SK-N-SH treated with all-trans-retinoic acid at 6 μM for 48 hours (cell line): ENCODE measurements around the gene STARD3.

Experiments
- ATAC-seq: fragments of 200-7000 bp; cut with Tn5 transposase; 3 replicates; pipeline ENCODE4 v1.9.1; 2020; ENCODE audit warnings: mild to moderate bottlenecking, moderate library complexity
- ARNTL ChIP-seq: fragments of 450-650 bp; formaldehyde crosslinking; IDR thresholded peaks from 2 replicates; pipeline ENCODE4 v1.5.0; 2020; ENCODE audit warnings: low read depth, mild to moderate bottlenecking, moderate library complexity, borderline replicate concordance
- BACH2 ChIP-seq: fragments of 250-450 bp; sonication (Bioruptor Pico); IDR thresholded peaks from 2 replicates; pipeline ENCODE4 v1.9.0; 2021; ENCODE audit warnings: mild to moderate bottlenecking, borderline replicate concordance
- CREB5 ChIP-seq: fragments of 250-450 bp; sonication (Bioruptor Pico); IDR thresholded peaks from 2 replicates; pipeline ENCODE4 v1.5.1; 2020; ENCODE audit warnings: low read depth, mild to moderate bottlenecking, moderate library complexity
- CSDC2 ChIP-seq: fragments of 250-450 bp; sonication (Bioruptor Pico); IDR thresholded peaks from 2 replicates; pipeline ENCODE4 v1.5.0; 2020; ENCODE audit warnings: mild to moderate bottlenecking, moderate library complexity
- CSRNP3 ChIP-seq: fragments of 250-450 bp; sonication (Bioruptor Pico); IDR thresholded peaks from 2 replicates; pipeline ENCODE4 v1.5.1; 2021; ENCODE audit warnings: mild to moderate bottlenecking, moderate library complexity
- ESRRG ChIP-seq: fragments of 250-450 bp; sonication (Bioruptor Pico); IDR thresholded peaks from 2 replicates; pipeline ENCODE4 v1.6.1; 2021; ENCODE audit warnings: mild to moderate bottlenecking
- GLIS3 ChIP-seq: fragments of 250-450 bp; sonication (Bioruptor Pico); IDR thresholded peaks from 2 replicates; pipeline ENCODE4 v1.5.0; 2020; ENCODE audit warnings: mild to moderate bottlenecking, moderate library complexity
- ISL1 ChIP-seq: fragments of 250-450 bp; sonication (Bioruptor Pico); IDR thresholded peaks from 2 replicates; pipeline ENCODE4 v2.1.2; 2022; ENCODE audit warnings: mild to moderate bottlenecking, moderate library complexity
- OSR1 ChIP-seq: fragments of 250-450 bp; sonication (Bioruptor Pico); IDR thresholded peaks from 2 replicates; pipeline ENCODE4 v1.8.0; 2022; ENCODE audit warnings: moderate library complexity, mild to moderate bottlenecking, inconsistent platforms
- POU6F1 ChIP-seq: fragments of 250-450 bp; sonication (Bioruptor Pico); IDR thresholded peaks from 2 replicates; pipeline ENCODE4 v1.8.0; 2021; ENCODE audit warnings: low read depth, mild to moderate bottlenecking, moderate library complexity, borderline replicate concordance
- RARB ChIP-seq: fragments of 250-450 bp; sonication (Bioruptor Pico); IDR thresholded peaks from 2 replicates; pipeline ENCODE4 v1.8.0; 2021; ENCODE audit warnings: mild to moderate bottlenecking, moderate library complexity
- SNAI2 ChIP-seq: fragments of 250-450 bp; sonication (Bioruptor Pico); IDR thresholded peaks from 2 replicates; pipeline ENCODE4 v1.5.0; 2020; ENCODE audit warnings: mild to moderate bottlenecking, moderate library complexity
- TCF4 ChIP-seq: fragments of 250-450 bp; sonication (Bioruptor Pico); IDR thresholded peaks from 2 replicates; pipeline ENCODE4 v1.8.0; 2021; ENCODE audit warnings: mild to moderate bottlenecking, moderate library complexity, borderline replicate concordance
- TOX ChIP-seq: fragments of 250-450 bp; sonication (Bioruptor Pico); IDR thresholded peaks from 2 replicates; pipeline ENCODE4 v1.8.0; 2021; ENCODE audit warnings: mild to moderate bottlenecking, moderate library complexity, borderline replicate concordance
- TSHZ2 ChIP-seq: fragments of 250-450 bp; sonication (Bioruptor Pico); IDR thresholded peaks from 2 replicates; pipeline ENCODE4 v1.5.0; 2020; ENCODE audit warnings: mild to moderate bottlenecking, moderate library complexity
- ZC3H10 ChIP-seq: fragments of 250-450 bp; sonication (Bioruptor Pico); IDR thresholded peaks from 2 replicates; pipeline ENCODE4 v1.5.1; 2021; ENCODE audit warnings: mild to moderate bottlenecking, moderate library complexity
- ZFP3 ChIP-seq: fragments of 250-450 bp; sonication (Bioruptor Pico); IDR thresholded peaks from 2 replicates; pipeline ENCODE4 v1.5.0; 2020; ENCODE audit warnings: mild to moderate bottlenecking, moderate library complexity
- ZFP30 ChIP-seq: fragments of 450-650 bp; formaldehyde crosslinking; IDR thresholded peaks from 2 replicates; pipeline ENCODE4 v1.5.0; 2022; ENCODE audit warnings: mild to moderate bottlenecking, moderate library complexity
- ZNF565 ChIP-seq: fragments of 450-650 bp; formaldehyde crosslinking; conservative IDR thresholded peaks from 2 replicates; pipeline ENCODE4 v1.5.0; 2020; ENCODE audit warnings: low read depth, mild to moderate bottlenecking, moderate library complexity
- ZNF70 ChIP-seq: fragments of 450-650 bp; formaldehyde crosslinking; IDR thresholded peaks from 2 replicates; pipeline ENCODE4 v1.5.0; 2020; ENCODE audit warnings: mild to moderate bottlenecking, moderate library complexity
- ZNF8 ChIP-seq: fragments of 450-650 bp; formaldehyde crosslinking; IDR thresholded peaks from 2 replicates; pipeline ENCODE4 v1.5.0; 2020; ENCODE audit warnings: mild to moderate bottlenecking, moderate library complexity

Gene STARD3

GRCh38 chr17:39605492-39606433, 31.2 kb upstream of the STARD3 start:
- peak; percentile 26; the same call in 2 of the 3 replicates for ATAC-seq
- no peak for TF ChIP-seq CSDC2 (CRISPR knock-in tag)
- TF ChIP-seq ZFP3: no peak
- TF ChIP-seq CSRNP3 (CRISPR knock-in tag): no peak
- no peak for TF ChIP-seq ESRRG (CRISPR knock-in tag)
- TF ChIP-seq ZNF565 (CRISPR knock-in tag): no peak
- no peak for TF ChIP-seq TOX
- TF ChIP-seq RARB: no peak
- TF ChIP-seq ZNF8 (CRISPR knock-in tag): no peak
- no peak for TF ChIP-seq GLIS3 (CRISPR knock-in tag)
- TF ChIP-seq ZFP30: no peak
- TF ChIP-seq OSR1 (CRISPR knock-in tag): no peak

GRCh38 chr17:39606434-39607056, 30.4 kb upstream of the STARD3 start:
- peak; percentile 16; the same call in 2 of the 3 replicates for ATAC-seq
- TF ChIP-seq POU6F1 (no peak), ZNF70 (CRISPR knock-in tag) (no peak), TOX (no peak), OSR1 (CRISPR knock-in tag) (no peak), CSDC2 (CRISPR knock-in tag) (no peak), ZFP3 (no peak), ZC3H10 (no peak), TCF4 (CRISPR knock-in tag) (no peak), ZFP30 (no peak), CREB5 (CRISPR knock-in tag) (no peak), SNAI2 (CRISPR knock-in tag) (no peak), ISL1 (CRISPR knock-in tag) (no peak)

- no peak for ATAC-seq
- TF ChIP-seq ARNTL (CRISPR knock-in tag) (no peak), TSHZ2 (CRISPR knock-in tag) (no peak), ZFP3 (no peak), ZFP30 (no peak), TCF4 (CRISPR knock-in tag) (no peak), BACH2 (CRISPR knock-in tag) (no peak), ESRRG (CRISPR knock-in tag) (no peak), CREB5 (CRISPR knock-in tag) (no peak), ZNF8 (CRISPR knock-in tag) (no peak)
Measured at GRCh38 chr17:39607057-39607850, 29.7 kb upstream of the STARD3 start.
